H1 (cell line): ENCODE data around the gene DNAL4. TPM values are rescaled to one million over a fixed set of nuclear protein-coding genes. Genes with fewer than 3 reads are reported as not detected.

Source experiments
- CTCF ChIA-PET: fragments of 300-600 bp; sonication (Branson Sonifier 250); formaldehyde crosslinking; loops from one replicate; lab custom pipeline; 2021; ENCODE audit not compliant: partially characterized antibody; lab: Charles Lee
- POLR2A ChIA-PET: fragments of 300-600 bp; sonication (Branson Sonifier 250); formaldehyde crosslinking; loops from one replicate; lab custom pipeline; 2021; ENCODE audit warnings: inconsistent platforms; ENCODE audit not compliant: partially characterized antibody; lab: Charles Lee
- DNase-seq, 2 experiments: peaks; one replicate each; pipeline versions ENCODE4 v3.0.0 to v3.0.0-alpha.2; 2010 to 2022; ENCODE audit warnings: low spot score in 2 of 2, low read depth in 1 of 2, mixed read lengths in 1 of 2
- FAIRE-seq: peaks from 2 replicates; lab custom pipeline; 2011; peaks lifted over from hg19 to GRCh38; lab: Jason Lieb, UNC
- H2AFZ ChIP-seq: 2 replicates; pipeline ENCODE4 v1.8.1; 2012; ENCODE audit warnings: low read length, inconsistent platforms
- H2AK5ac ChIP-seq: 2 replicates; pipeline ENCODE4 v1.6.1; 2013; ENCODE audit warnings: low read depth, low read length
- H2BK120ac ChIP-seq: replicated peaks from 2 replicates; pipeline ENCODE3; 2013; ENCODE audit warnings: low read depth, low read length, inconsistent platforms
- H2BK12ac ChIP-seq: 2 replicates; pipeline ENCODE4 v1.6.1; 2013; ENCODE audit warnings: low read depth, low read length
- H2BK15ac ChIP-seq: 2 replicates; pipeline ENCODE4 v1.6.1; 2013; ENCODE audit warnings: low read length
- H2BK20ac ChIP-seq: 2 replicates; pipeline ENCODE4 v1.6.1; 2013; ENCODE audit warnings: low read length
- H2BK5ac ChIP-seq: 2 replicates; pipeline ENCODE4 v1.6.1; 2013; ENCODE audit warnings: low read depth, low read length
- H3K14ac ChIP-seq: 2 replicates; pipeline ENCODE4 v1.6.1; 2013; ENCODE audit warnings: inconsistent platforms; ENCODE audit not compliant: insufficient read length
- H3K18ac ChIP-seq: 2 replicates; pipeline ENCODE4 v1.6.1; 2013; ENCODE audit warnings: low read length; ENCODE audit errors: extremely low read depth
- H3K23ac ChIP-seq: 2 replicates; pipeline ENCODE4 v1.6.1; 2013; ENCODE audit warnings: inconsistent platforms; ENCODE audit not compliant: insufficient read length
- H3K23me2 ChIP-seq: 2 replicates; pipeline ENCODE4 v1.6.1; 2013; ENCODE audit warnings: low read depth, low read length
- H3K27ac ChIP-seq: 2 replicates; pipeline ENCODE4 v1.6.1; 2011; ENCODE audit warnings: low read depth, low read length, inconsistent platforms
- H3K27me3 ChIP-seq, 4 experiments: replicated peaks in 1 of 4; 1 replicate in 1 of 4; 2 replicates in 3 of 4; pipeline versions ENCODE4 v1.6.1 to v1.8.1; 2011 to 2013; ENCODE audit warnings: low read length in 3 of 4, mild to moderate bottlenecking in 3 of 4, inconsistent platforms in 2 of 4, mixed read lengths in 2 of 4, moderate library complexity in 1 of 4; ENCODE audit not compliant: control insufficient read depth in 3 of 4, insufficient read depth in 3 of 4; ENCODE audit errors: extremely low read depth in 1 of 4
- H3K36me3 ChIP-seq, 4 experiments: 2 replicates each; pipeline versions ENCODE4 v1.6.1 to v1.8.1; 2011 to 2013; ENCODE audit warnings: mild to moderate bottlenecking in 4 of 4, low read length in 3 of 4, moderate library complexity in 2 of 4, control low read depth in 1 of 4, inconsistent platforms in 1 of 4; ENCODE audit not compliant: insufficient read depth in 4 of 4, control insufficient read depth in 2 of 4
- H3K4ac ChIP-seq: replicated peaks from 2 replicates; pipeline ENCODE3; 2013; ENCODE audit warnings: low read length, low read depth, mixed read lengths, inconsistent platforms; ENCODE audit not compliant: insufficient read length
- H3K4me1 ChIP-seq, 4 experiments: replicated peaks in 1 of 4; 1 replicate in 1 of 4; 2 replicates in 3 of 4; pipeline versions ENCODE4 v1.6.1 to v1.8.1; 2011 to 2013; ENCODE audit warnings: low read length in 3 of 4, inconsistent platforms in 2 of 4, mixed read lengths in 1 of 4; ENCODE audit not compliant: insufficient read depth in 4 of 4, control insufficient read depth in 3 of 4
- H3K4me2 ChIP-seq, 2 experiments: 2 replicates each; pipeline versions ENCODE4 v1.6.1 to v1.8.1; 2011 to 2013; ENCODE audit warnings: low read depth in 2 of 2, low read length in 2 of 2, control low read depth in 1 of 2, inconsistent platforms in 1 of 2, mild to moderate bottlenecking in 1 of 2; ENCODE audit not compliant: insufficient read depth in 1 of 2
- H3K4me3 ChIP-seq, 4 experiments: fragments of 200-600, 300-600 bp in 1 of 4; sonication (generic), shearing (Covaris generic), sonication (Bioruptor Twin) in 1 of 4; 2 replicates each; pipeline versions ENCODE4 v1.5.1 to v1.8.1; 2011 to 2016; ENCODE audit warnings: low read length in 4 of 4, low read depth in 3 of 4, control low read depth in 2 of 4, inconsistent platforms in 2 of 4, mild to moderate bottlenecking in 2 of 4, mixed read lengths in 1 of 4, moderate library complexity in 1 of 4; ENCODE audit not compliant: insufficient read depth in 2 of 4; ENCODE audit errors: extremely low read depth in 1 of 4
- H3K56ac ChIP-seq: replicated peaks from 2 replicates; pipeline ENCODE3; 2013; ENCODE audit warnings: low read depth, mild to moderate bottlenecking, mixed read lengths, low read length, inconsistent platforms; ENCODE audit not compliant: insufficient read length
- H3K79me1 ChIP-seq: 2 replicates; pipeline ENCODE4 v1.6.1; 2013; ENCODE audit warnings: low read depth, low read length, control low read depth
- H3K79me2 ChIP-seq, 2 experiments: 2 replicates each; pipeline versions ENCODE4 v1.6.1 to v1.8.1; 2012 to 2013; ENCODE audit warnings: low read length in 2 of 2, mild to moderate bottlenecking in 2 of 2, inconsistent platforms in 1 of 2; ENCODE audit not compliant: insufficient read depth in 2 of 2, control insufficient read depth in 1 of 2
- H3K9ac ChIP-seq, 4 experiments: replicated peaks in 1 of 4; 1 replicate in 1 of 4; 2 replicates in 3 of 4; pipeline versions ENCODE4 v1.6.1 to v1.8.1; 2011 to 2013; ENCODE audit warnings: low read depth in 3 of 4, low read length in 3 of 4, control low read depth in 2 of 4, mild to moderate bottlenecking in 2 of 4, moderate library complexity in 2 of 4, inconsistent platforms in 1 of 4; ENCODE audit errors: extremely low read depth in 1 of 4
- H3K9me3 ChIP-seq, 2 experiments: 2 replicates each; pipeline versions ENCODE4 v1.6.1 to v1.8.1; 2012 to 2013; ENCODE audit warnings: mild to moderate bottlenecking in 2 of 2, moderate library complexity in 2 of 2, control low read depth in 1 of 2, inconsistent platforms in 1 of 2, low read depth in 1 of 2, low read length in 1 of 2, mixed read lengths in 1 of 2; ENCODE audit not compliant: insufficient read depth in 2 of 2
- H4K20me1 ChIP-seq, 2 experiments: replicated peaks in 1 of 2; 2 replicates each; pipeline versions ENCODE3 to v1.8.1; 2011 to 2013; ENCODE audit warnings: inconsistent platforms in 2 of 2, low read length in 2 of 2, mild to moderate bottlenecking in 1 of 2; ENCODE audit not compliant: insufficient read depth in 2 of 2, control insufficient read depth in 1 of 2
- H4K5ac ChIP-seq: 2 replicates; pipeline ENCODE4 v1.6.1; 2013; ENCODE audit warnings: low read length, low read depth, mixed read lengths, inconsistent platforms; ENCODE audit not compliant: insufficient read length
- H4K8ac ChIP-seq: 2 replicates; pipeline ENCODE4 v1.8.0; 2013; ENCODE audit warnings: mild to moderate bottlenecking, moderate library complexity, low read length, inconsistent platforms; ENCODE audit not compliant: insufficient read depth; ENCODE audit errors: extremely low read depth
- H4K91ac ChIP-seq: replicated peaks from 2 replicates; pipeline ENCODE3; 2013; ENCODE audit warnings: low read length, mixed read lengths, inconsistent platforms; ENCODE audit not compliant: insufficient read length
- CBX5 ChIP-seq: fragments of 300-800, 300-1000 bp; sonication (generic); IDR thresholded peaks from 2 replicates; pipeline ENCODE4 v1.7.1; 2016; ENCODE audit warnings: antibody characterized with exemption, low read length, low read depth
- WGBS, 2 experiments: shearing (Covaris generic) in 1 of 2; methylation state at CpG; one replicate each; pipeline versions ENCODE4 v1.1.6 to v1.1.7; 2013 to 2015; ENCODE audit warnings: low lambda C conversion rate in 2 of 2, mixed read lengths in 2 of 2, inconsistent platforms in 1 of 2, low coverage in 1 of 2, missing lambda C conversion rate in 1 of 2; ENCODE audit not compliant: insufficient replicate concordance in 2 of 2, insufficient coverage in 1 of 2, insufficient read length in 1 of 2; ENCODE audit errors: extremely low coverage in 1 of 2, missing lambda C conversion rate in 1 of 2; 5-methylcytosine and 5-hydroxymethylcytosine counted together
- polyA plus RNA-seq, 7 experiments: library from polyadenylated mRNA; depleted of rRNA in 3 of 7; stranded (reverse) in 5 of 7; unstranded in 2 of 7; fragments of >200 nt in 5 of 7; fragments of 200-250 nt in 2 of 7; gene quantifications; 1 replicate in 5 of 7; 2 replicates in 1 of 7; 4 replicates in 1 of 7; pipeline versions ENCODE4 v1.2.1 to v1.2.3, GENCODE V29; 2011 to 2013; ENCODE audit warnings: missing spikeins in 2 of 7, mixed read lengths in 2 of 7
- total RNA-seq: library from RNA; stranded (reverse); fragmentation: NEBNext Ultra II Directional; extraction: Animal tissue kit (Norgen Biotek cat#: 25700); gene quantifications from 2 replicates; pipeline ENCODE4 v1.2.1, GENCODE V29; 2021

Gene DNAL4
- total and polyA plus RNA-seq, 2 of the 8 experiments (the other 6 are each of a cell fraction or from before 2014, with no cell fraction given) = 8.8 to 14.0 TPM

DNA sequence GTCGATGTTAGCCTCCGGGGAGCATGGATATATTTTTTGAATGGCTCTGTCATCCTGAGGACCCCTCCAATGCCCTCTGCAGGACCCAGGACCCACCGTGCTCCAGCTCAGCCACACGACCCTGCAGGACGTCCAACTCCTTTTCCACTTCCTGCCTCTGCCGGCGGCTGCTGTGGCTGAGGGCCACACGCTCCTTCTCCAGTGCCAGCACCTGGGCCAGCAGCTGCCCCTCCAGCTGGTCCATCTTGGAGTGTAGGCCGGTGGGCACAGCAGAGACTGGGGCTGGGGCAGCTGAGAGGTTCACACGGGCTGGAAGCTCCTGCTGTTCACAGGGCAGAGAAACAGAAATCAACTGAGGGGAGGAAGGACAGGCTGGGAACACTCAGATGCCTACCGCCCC lies 34.2 kb upstream of the DNAL4 start:
- H3K23me2 ChIP-seq = no peaks in the 10 kb centered on the region
- DNase-seq (no peak), FAIRE-seq (no peak)
- H3K4me1 ChIP-seq = peaks cover 0 to 6% (median 2%) of the 10 kb centered on the region in 4 experiments; a peak in 2 of 7 replicates
- no peak overlapping the region for H2BK20ac ChIP-seq
- H3K9me3 ChIP-seq = no peaks in the 10 kb centered on the region
- no peak overlapping the region for H3K23ac ChIP-seq
- no peak overlapping the region for H3K4me2 ChIP-seq
- no peak overlapping the region for H4K8ac ChIP-seq
- CTCF ChIA-PET = interaction anchor here (0.6 to 6.8 kb wide), 8 partner anchors 8 to 488 kb away, joined by 3 to 53 read pairs (median 4); partner anchors contain the start of gene NPTXR
- 80% methylated on average over 11 of the region's 11 CpGs; no CpG with 5 or more reads in 1 of the 2 experiments for WGBS, 2 experiments
- no peak overlapping the region for H3K18ac ChIP-seq
- H2BK15ac ChIP-seq = no peak overlapping the region
- no peak overlapping the region for H3K56ac ChIP-seq
- no peak overlapping the region for H2AFZ ChIP-seq
- H3K4me3 ChIP-seq = no peak overlapping the region
- no peak overlapping the region for H3K27ac ChIP-seq
- peak overlapping the region; percentile 58 for H4K91ac ChIP-seq
- H3K14ac ChIP-seq = no peak overlapping the region
- H3K36me3 ChIP-seq = no peaks in the 10 kb centered on the region
- no peaks in the 10 kb centered on the region for H3K79me2 ChIP-seq
- no peaks in the 10 kb centered on the region for H3K27me3 ChIP-seq
- POLR2A ChIA-PET = interaction anchor here (1.3 kb wide), 1 partner anchor 13 kb away, joined by 3 read pairs; no protein-coding TSS in a partner anchor
- no peak overlapping the region for H2BK120ac ChIP-seq
- no peak for TF ChIP-seq CBX5
- H3K79me1 ChIP-seq = peaks cover 3% of the 10 kb centered on the region; the same call in 1 of the 2 replicates
- H2AK5ac ChIP-seq = no peak overlapping the region
- H3K4ac ChIP-seq = no peak overlapping the region
- H4K5ac ChIP-seq = no peak overlapping the region
- no peak overlapping the region for H2BK12ac ChIP-seq
- no peaks in the 10 kb centered on the region for H4K20me1 ChIP-seq
- no peak overlapping the region for H3K9ac ChIP-seq
- H2BK5ac ChIP-seq = no peak overlapping the region
